DMS153 treated with DMSO at 0.1 percent for 48 hours (cell line): Measurements from ENCODE around the gene PAF1.
A peak's percentile ranks its signal among the peaks of the same experiment; 100 is the strongest.

ENCODE experiments used
- DNase-seq: peaks from one replicate; lab custom pipeline; 2025; ENCODE audit not compliant: unreplicated experiment; lab: John Stamatoyannopoulos, UW

PAF1 gene

GRCh38 chr19:39417463-39418181, 26.7 kb upstream of the PAF1 start:
- no peak for DNase-seq

- no peak for DNase-seq
These were observed 25.5 kb upstream of the PAF1 start for GRCh38 chr19:39416152-39417120.

- no peak for DNase-seq
These were observed 24.5 kb upstream of the PAF1 start for GRCh38 chr19:39415111-39416046.

GRCh38 chr19:39413911-39414608, 23.2 kb upstream of the PAF1 start:
- DNase-seq: no peak

- DNase-seq: peak; percentile 14
These were observed 22.5 kb upstream of the PAF1 start for GRCh38 chr19:39413272-39413910.

GRCh38 chr19:39412867-39413271, 22.0 kb upstream of the PAF1 start:
- DNase-seq: no peak

GRCh38 chr19:39412100-39412866, 21.4 kb upstream of the PAF1 start, which contains the start of gene PLEKHG2:
Gene PLEKHG2, plus strand, starts transcription at chr19:39412669. Its CDS starts 1,418 bp downstream, at chr19:39414087.
- DNase-seq: peak; percentile 96

GRCh38 chr19:39411832-39412099, 20.9 kb upstream of the PAF1 start:
- peak; percentile 93 for DNase-seq

GRCh38 chr19:39411081-39411831, 20.4 kb upstream of the PAF1 start:
- no peak for DNase-seq

- no peak for DNase-seq
These were observed 19.9 kb upstream of the PAF1 start for GRCh38 chr19:39410831-39411080.

GRCh38 chr19:39410017-39410830, 19.3 kb upstream of the PAF1 start:
- no peak for DNase-seq

- DNase-seq: peak; percentile 83
These were observed 18.5 kb upstream of the PAF1 start for GRCh38 chr19:39409208-39410016.

- peak; percentile 18 for DNase-seq
These were observed 17.7 kb upstream of the PAF1 start for GRCh38 chr19:39408392-39409207.

GRCh38 chr19:39407660-39408391, 16.9 kb upstream of the PAF1 start:
- no peak for DNase-seq

GRCh38 chr19:39407410-39407659, 16.4 kb upstream of the PAF1 start:
- DNase-seq: no peak
